GM23338 (cell line): ENCODE results near the gene PLPP4. TPM values are rescaled to one million over a fixed set of nuclear protein-coding genes. Genes with fewer than 3 reads are reported as not detected.

Experiments
- ATAC-seq: fragments of 200-7000 bp; cut with Tn5 transposase; 3 replicates; pipeline ENCODE4 v1.9.1; 2020
- DNase-seq: peaks from one replicate; pipeline ENCODE4 v3.0.0-alpha.2; 2015; ENCODE audit warnings: low spot score
- H2AFZ ChIP-seq: fragments of 200-600 bp; sonication (generic); 2 replicates; pipeline ENCODE4 v1.8.0; 2016; ENCODE audit warnings: antibody characterized with exemption, mild to moderate bottlenecking, moderate library complexity
- H3F3A ChIP-seq: fragments of 200-600 bp; sonication (generic); replicated peaks from 2 replicates; pipeline ENCODE4 v1.8.0; 2017; ENCODE audit warnings: antibody characterized with exemption, mixed run types, low read depth
- H3K27ac ChIP-seq: fragments of 200-600 bp; sonication (generic); 2 replicates; pipeline ENCODE4 v1.6.1; 2016; ENCODE audit warnings: low read depth
- H3K27me3 ChIP-seq: fragments of 200-600 bp; sonication (generic); 2 replicates; pipeline ENCODE4 v1.8.0; 2016; ENCODE audit warnings: mild to moderate bottlenecking, mixed run types, moderate library complexity; ENCODE audit not compliant: insufficient read depth
- H3K36me3 ChIP-seq: fragments of 200-600 bp; sonication (generic); 2 replicates; pipeline ENCODE4 v1.8.0; 2016; ENCODE audit warnings: mild to moderate bottlenecking; ENCODE audit not compliant: insufficient read depth
- H3K4me1 ChIP-seq: fragments of 200-600 bp; sonication (generic); 2 replicates; pipeline ENCODE4 v1.8.0; 2016; ENCODE audit warnings: mild to moderate bottlenecking, moderate library complexity; ENCODE audit not compliant: insufficient read depth
- H3K4me2 ChIP-seq: fragments of 200-600 bp; sonication (generic); 2 replicates; pipeline ENCODE4 v1.7.1; 2017; ENCODE audit warnings: mixed run types
- H3K4me3 ChIP-seq: fragments of 200-600 bp; sonication (generic); 2 replicates; pipeline ENCODE4 v1.6.1; 2016; ENCODE audit warnings: mixed run types
- H3K79me2 ChIP-seq: fragments of 200-600 bp; sonication (generic); replicated peaks from 2 replicates; pipeline ENCODE4 v1.8.0; 2017; ENCODE audit warnings: mild to moderate bottlenecking; ENCODE audit not compliant: insufficient read depth
- H3K9me2 ChIP-seq: fragments of 200-600 bp; sonication (generic); 2 replicates; pipeline ENCODE4 v1.8.0; 2017; ENCODE audit not compliant: insufficient read depth
- H4K20me1 ChIP-seq: fragments of 200-600 bp; sonication (generic); replicated peaks from 2 replicates; pipeline ENCODE4 v1.8.0; 2017; ENCODE audit warnings: mild to moderate bottlenecking; ENCODE audit not compliant: insufficient read depth
- H3K27ac Mint-ChIP-seq: 2 replicates; pipeline ENCODE4 v1.8.0; 2020; ENCODE audit warnings: inconsistent platforms, mild to moderate bottlenecking, moderate library complexity, mixed read lengths
- H3K27me3 Mint-ChIP-seq: 3 replicates; pipeline ENCODE4 v1.8.0; 2022; ENCODE audit warnings: low read depth, mild to moderate bottlenecking, moderate library complexity, mixed read lengths, inconsistent platforms; ENCODE audit not compliant: insufficient read depth, poor library complexity
- H3K36me3 Mint-ChIP-seq: 3 replicates; pipeline ENCODE4 v1.8.0; 2021; ENCODE audit warnings: low read depth, mild to moderate bottlenecking, inconsistent platforms, moderate library complexity, mixed read lengths
- H3K4me1 Mint-ChIP-seq: 3 replicates; pipeline ENCODE4 v1.8.0; 2020; ENCODE audit warnings: mild to moderate bottlenecking, inconsistent platforms, mixed read lengths
- H3K4me3 Mint-ChIP-seq: 3 replicates; pipeline ENCODE4 v1.8.0; 2021; ENCODE audit warnings: moderate library complexity, mild to moderate bottlenecking, inconsistent platforms, mixed read lengths
- H3K9me3 Mint-ChIP-seq: 3 replicates; pipeline ENCODE4 v1.8.0; 2020; ENCODE audit warnings: moderate library complexity, mild to moderate bottlenecking, inconsistent platforms, mixed read lengths
- CREB1 ChIP-seq: fragments of 250-450 bp; sonication (Bioruptor Pico); IDR thresholded peaks from 2 replicates; pipeline ENCODE4 v1.5.0; 2020; ENCODE audit warnings: low read depth, mild to moderate bottlenecking, moderate library complexity
- CTCF ChIP-seq, 2 experiments: fragments of 200-600 bp in 1 of 2; sonication (generic) in 1 of 2; conservative IDR thresholded peaks; 2 replicates each; pipeline versions ENCODE4 v1.5.1 to v1.6.1; 2016 to 2017; ENCODE audit warnings: antibody characterized with exemption in 2 of 2, low read depth in 2 of 2, mild to moderate bottlenecking in 2 of 2, moderate library complexity in 1 of 2
- ETS1 ChIP-seq: IDR thresholded peaks from 2 replicates; pipeline ENCODE4 v1.6.1; 2016; ENCODE audit warnings: antibody characterized with exemption
- EZH2 ChIP-seq: fragments of 200-600 bp; sonication (generic); IDR thresholded peaks from one replicate; pipeline ENCODE4 v1.8.0; 2017; ENCODE audit warnings: antibody characterized with exemption, mild to moderate bottlenecking, low read depth; ENCODE audit not compliant: unreplicated experiment
- EZH2phosphoT487 ChIP-seq: fragments of 200-600 bp; sonication (generic); IDR thresholded peaks from one replicate; pipeline ENCODE4 v1.8.1; 2018; ENCODE audit warnings: antibody characterized with exemption; ENCODE audit not compliant: unreplicated experiment
- JUNB ChIP-seq: IDR thresholded peaks from one replicate; pipeline ENCODE4 v1.6.1; 2016; ENCODE audit warnings: antibody characterized with exemption; ENCODE audit not compliant: unreplicated experiment
- NANOG ChIP-seq: IDR thresholded peaks from 2 replicates; pipeline ENCODE4 v1.6.1; 2016; ENCODE audit warnings: antibody characterized with exemption, borderline replicate concordance
- POLR2AphosphoS5 ChIP-seq: IDR thresholded peaks from 2 replicates; pipeline ENCODE4 v1.6.1; 2016; ENCODE audit warnings: antibody characterized with exemption, low read depth
- REST ChIP-seq: IDR thresholded peaks from one replicate; pipeline ENCODE4 v1.6.1; 2018; ENCODE audit warnings: antibody characterized with exemption; ENCODE audit not compliant: unreplicated experiment
- STAT1 ChIP-seq: IDR thresholded peaks from one replicate; pipeline ENCODE4 v1.6.1; 2016; ENCODE audit warnings: antibody characterized with exemption; ENCODE audit not compliant: unreplicated experiment
- ZNF114 ChIP-seq: fragments of 250-450 bp; sonication (Bioruptor Pico); IDR thresholded peaks from 2 replicates; pipeline ENCODE4 v1.5.0; 2020; ENCODE audit warnings: mild to moderate bottlenecking, moderate library complexity
- ZNF331 ChIP-seq: fragments of 250-450 bp; sonication (Bioruptor Pico); IDR thresholded peaks from 2 replicates; pipeline ENCODE4 v1.5.0; 2020; ENCODE audit warnings: low read depth, mild to moderate bottlenecking, moderate library complexity
- ZNF462 ChIP-seq: fragments of 250-450 bp; sonication (Bioruptor Pico); IDR thresholded peaks from 2 replicates; pipeline ENCODE4 v1.5.0; 2020; ENCODE audit warnings: mild to moderate bottlenecking, moderate library complexity
- polyA plus RNA-seq: library from polyadenylated mRNA; unstranded; fragments of >200 nt; fragmentation: Nextera tagmentation; extraction: Ambion mirVana; gene quantifications from 2 replicates; pipeline ENCODE4 v1.2.1, GENCODE V29; 2016
- total RNA-seq: library from RNA; depleted of rRNA; stranded (reverse); fragments of >200 nt; shearing (Covaris generic); gene quantifications from 2 replicates; pipeline ENCODE4 v1.2.3, GENCODE V29; 2014

The PLPP4 gene
- total and polyA plus RNA-seq, 2 experiments from 2014 or later, result 0.24 to 0.31 TPM

GRCh38 chr10:120609006-120609405, 152.0 kb downstream of the PLPP4 start:
- peaks cover 13% of the 10 kb centered on the region for H3K9me2 ChIP-seq
- H2AFZ ChIP-seq, result no peak overlapping the region
- no peaks in the 10 kb centered on the region for H3K79me2 ChIP-seq
- H3F3A ChIP-seq, result no peaks in the 10 kb centered on the region
- no peak overlapping the region for H3K4me3 ChIP-seq
- H3K36me3 ChIP-seq, result no peaks in the 10 kb centered on the region
- TF ChIP-seq POLR2AphosphoS5 (no peak), STAT1 (no peak), ZNF114 (CRISPR knock-in tag) (no peak), ZNF331 (no peak), CTCF (conservative IDR thresholded peaks at IDR 0.05; ENCODE audit: low read depth in 2 of 2) (no peak), EZH2phosphoT487 (no peak), NANOG (no peak), JUNB (no peak), CREB1 (CRISPR knock-in tag) (no peak), ZNF462 (CRISPR knock-in tag) (no peak), REST (no peak), EZH2 (no peak), ETS1 (no peak)
- peaks cover 7% of the 10 kb centered on the region; the same call in 2 of the 3 replicates for H3K4me1 Mint-ChIP-seq
- H3K27me3 Mint-ChIP-seq, result no peaks in the 10 kb centered on the region
- peaks cover 10% of the 10 kb centered on the region for H3K4me1 ChIP-seq
- no peak overlapping the region for H3K4me3 Mint-ChIP-seq
- ATAC-seq, result no peak
- H3K27me3 ChIP-seq, result no peaks in the 10 kb centered on the region
- H3K9me3 Mint-ChIP-seq, result no peaks in the 10 kb centered on the region; the same call in 2 of the 3 replicates
- H3K27ac ChIP-seq, result no peak overlapping the region
- H3K27ac Mint-ChIP-seq, result no peak overlapping the region
- H3K36me3 Mint-ChIP-seq, result no peaks in the 10 kb centered on the region
- H3K4me2 ChIP-seq, result no peak overlapping the region
- no peaks in the 10 kb centered on the region for H4K20me1 ChIP-seq
- DNase-seq, result no peak
